Ishikawa (cell line): ENCODE results near the gene ADGRG1.

Source experiments
- CEBPB ChIP-seq: IDR thresholded peaks from 2 replicates; pipeline ENCODE4 v1.6.1; 2012
- CREB1 ChIP-seq: IDR thresholded peaks from 2 replicates; pipeline ENCODE4 v1.6.1; 2012; ENCODE audit warnings: low read depth
- EGR1 ChIP-seq: IDR thresholded peaks from 2 replicates; pipeline ENCODE4 v1.6.1; 2012
- EP300 ChIP-seq: IDR thresholded peaks from 2 replicates; pipeline ENCODE4 v1.6.1; 2012; ENCODE audit warnings: borderline replicate concordance
- FOXM1 ChIP-seq: IDR thresholded peaks from 2 replicates; pipeline ENCODE4 v1.6.1; 2012; ENCODE audit warnings: low read depth, borderline replicate concordance
- NFIC ChIP-seq: IDR thresholded peaks from 2 replicates; pipeline ENCODE4 v1.6.1; 2012
- RAD21 ChIP-seq: IDR thresholded peaks from 2 replicates; pipeline ENCODE4 v1.6.1; 2012; ENCODE audit warnings: low read depth
- REST ChIP-seq: IDR thresholded peaks from 2 replicates; pipeline ENCODE4 v1.6.1; 2012; ENCODE audit warnings: low read depth, mild to moderate bottlenecking
- TAF1 ChIP-seq: IDR thresholded peaks from 2 replicates; pipeline ENCODE4 v1.6.1; 2012; ENCODE audit warnings: low read depth, mild to moderate bottlenecking
- TCF12 ChIP-seq: IDR thresholded peaks from 2 replicates; pipeline ENCODE4 v1.6.1; 2012; ENCODE audit warnings: low read depth
- TEAD4 ChIP-seq: IDR thresholded peaks from 2 replicates; pipeline ENCODE4 v1.6.1; 2012
- USF1 ChIP-seq: IDR thresholded peaks from 2 replicates; pipeline ENCODE4 v1.6.1; 2012
- YY1 ChIP-seq: IDR thresholded peaks from 2 replicates; pipeline ENCODE4 v1.6.1; 2012; ENCODE audit warnings: low read depth
- ZBTB7A ChIP-seq: IDR thresholded peaks from 2 replicates; pipeline ENCODE4 v1.6.1; 2012; ENCODE audit warnings: low read depth
- TF ChIP-seq, protein P1 (sequence below): IDR thresholded peaks from 2 replicates; pipeline ENCODE4 v1.6.1; 2012

ADGRG1 gene

DNA sequence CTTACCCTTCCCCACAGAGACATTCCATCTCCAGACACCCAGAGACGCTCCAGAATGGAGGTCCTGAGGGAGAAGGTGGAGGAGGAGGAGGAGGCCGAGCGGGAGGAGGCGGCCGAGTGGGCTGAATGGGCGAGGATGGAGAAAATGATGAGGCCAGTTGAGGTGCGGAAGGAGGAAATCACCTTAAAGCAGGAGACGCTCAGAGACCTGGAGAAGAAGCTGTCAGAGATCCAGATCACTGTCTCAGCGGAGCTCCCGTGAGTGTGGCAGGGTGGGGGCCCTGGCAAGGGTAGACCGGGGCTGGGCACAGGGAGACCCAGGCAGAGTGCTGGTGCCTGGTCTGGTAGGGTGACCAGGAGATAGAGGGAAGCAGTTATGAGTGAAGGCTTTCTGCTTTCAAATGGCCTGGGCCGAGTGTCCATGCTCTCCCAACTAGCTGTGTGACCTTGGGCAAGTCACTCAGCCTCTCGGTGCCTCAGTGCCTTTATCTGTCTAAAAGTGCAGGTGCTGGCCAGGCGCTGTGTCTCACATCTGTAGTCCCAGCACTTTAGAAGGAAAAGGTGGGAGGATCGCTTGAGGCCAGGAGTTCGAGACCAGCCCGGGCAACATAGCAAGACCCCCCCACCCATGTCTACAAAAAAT is 69.6 kb downstream of the ADGRG1 start:
- TF ChIP-seq YY1 (no peak), EGR1 (no peak), TAF1 (no peak), RAD21 (no peak)

DNA sequence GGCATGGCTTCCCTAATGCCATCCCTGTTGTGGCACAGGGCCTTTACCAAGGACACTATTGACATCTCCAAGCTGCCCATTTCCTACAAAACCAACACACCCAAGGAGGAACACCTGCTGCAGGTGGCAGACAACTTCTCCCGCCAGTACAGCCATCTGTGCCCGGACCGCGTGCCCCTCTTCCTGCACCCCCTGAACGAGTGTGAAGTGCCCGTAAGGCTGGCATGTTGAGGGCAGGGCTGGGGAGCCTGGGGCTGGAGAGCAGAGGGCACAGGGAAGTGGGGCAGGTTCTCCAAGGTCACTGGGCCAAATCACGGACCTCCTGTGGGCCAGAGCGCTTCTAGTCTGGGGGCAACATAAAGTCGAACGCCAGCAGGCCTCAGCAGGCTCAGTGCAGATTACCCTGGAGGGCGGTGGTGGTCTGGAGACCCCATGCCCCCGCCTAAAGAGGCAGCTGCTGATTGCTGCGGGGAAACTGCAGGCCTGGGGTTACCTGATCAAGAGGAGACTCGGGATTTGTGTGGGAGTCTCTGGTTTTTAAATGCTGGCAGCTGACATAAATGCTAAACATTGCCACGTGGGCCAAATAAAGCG is 70.5 kb downstream of the ADGRG1 start:
- TF ChIP-seq, protein P1, sequence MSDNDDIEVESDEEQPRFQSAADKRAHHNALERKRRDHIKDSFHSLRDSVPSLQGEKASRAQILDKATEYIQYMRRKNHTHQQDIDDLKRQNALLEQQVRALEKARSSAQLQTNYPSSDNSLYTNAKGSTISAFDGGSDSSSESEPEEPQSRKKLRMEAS, result no peak
- TF ChIP-seq NFIC, result no peak
- no peak for TF ChIP-seq CREB1
- no peak for TF ChIP-seq TEAD4
- no peak for TF ChIP-seq ZBTB7A
- no peak for TF ChIP-seq USF1
- no peak for TF ChIP-seq YY1
- no peak for TF ChIP-seq TAF1
- no peak for TF ChIP-seq REST
- TF ChIP-seq TCF12, result no peak
- TF ChIP-seq FOXM1, result no peak
- TF ChIP-seq CEBPB, result no peak

GRCh38 chr16:57699481-57699880 is 71.1 kb downstream of the ADGRG1 start:
- TF ChIP-seq ZBTB7A (no peak), CREB1 (no peak), USF1 (no peak), FOXM1 (no peak), EP300 (no peak), TEAD4 (no peak), REST (no peak), EGR1 (no peak), NFIC (no peak), TAF1 (no peak), RAD21 (no peak), YY1 (no peak)
- TF ChIP-seq, protein P1, result no peak

DNA sequence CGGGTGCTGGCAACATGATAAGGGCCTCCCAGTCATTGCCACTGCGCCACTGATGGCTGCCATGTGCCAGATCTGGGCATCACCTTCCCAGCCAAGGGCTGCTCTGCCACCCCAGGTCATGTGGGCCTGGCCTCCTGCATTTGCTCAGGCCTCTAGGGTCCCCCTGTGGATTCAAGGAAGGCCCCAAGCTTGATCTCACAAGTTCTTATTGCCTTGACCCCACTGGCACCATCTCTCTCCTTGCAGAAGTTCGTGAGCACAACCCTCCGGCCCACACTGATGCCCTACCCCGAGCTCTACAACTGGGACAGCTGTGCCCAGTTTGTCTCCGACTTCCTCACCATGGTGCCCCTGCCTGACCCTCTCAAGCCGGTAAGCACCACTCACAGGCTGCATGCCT is 71.5 kb downstream of the ADGRG1 start:
- no peak for TF ChIP-seq TAF1
- TF ChIP-seq ZBTB7A, result no peak
- no peak for TF ChIP-seq FOXM1
- no peak for TF ChIP-seq REST
- TF ChIP-seq USF1, result no peak
- no peak for TF ChIP-seq NFIC
- TF ChIP-seq CEBPB, result no peak
- TF ChIP-seq, protein P1, result no peak
- no peak for TF ChIP-seq EP300
- no peak for TF ChIP-seq RAD21
- TF ChIP-seq YY1, result no peak
- TF ChIP-seq TEAD4, result no peak
- no peak for TF ChIP-seq CREB1
- no peak for TF ChIP-seq TCF12
- no peak for TF ChIP-seq EGR1
